Activated naive CD4-positive, alpha-beta T cell treated with anti-CD3 and anti-CD28 coated beads, Interleukin-2, amount 50 U/mL, for 72 hours (primary cell): ENCODE results near the gene GFOD1. TPM values are rescaled to one million over a fixed set of nuclear protein-coding genes. Genes with fewer than 3 reads are reported as not detected.

Source experiments
- ATAC-seq, 2 donors: fragments of 150-1000 bp; cut with Tn5 transposase; 2 replicates each; pipeline ENCODE4 v1.10.0; 2021; ENCODE audit warnings: mild to moderate bottlenecking in 2 of 2, moderate library complexity in 2 of 2
- DNase-seq, 2 donors: peaks; one replicate each; pipeline ENCODE4 v3.0.0; 2021 to 2022; ENCODE audit warnings: low spot score in 2 of 2
- H3K27ac Mint-ChIP-seq, 2 donors: one replicate each; pipeline ENCODE4 v1.8.0; 2022; ENCODE audit warnings: mild to moderate bottlenecking in 2 of 2, mixed read lengths in 2 of 2
- H3K36me3 Mint-ChIP-seq, 2 donors: one replicate each; pipeline ENCODE4 v1.8.0; 2022; ENCODE audit warnings: mixed read lengths in 2 of 2
- H3K9me3 Mint-ChIP-seq, 2 donors: one replicate each; pipeline ENCODE4 v1.8.0; 2022; ENCODE audit warnings: mixed read lengths in 2 of 2
- total RNA-seq, 2 donors: library from RNA; stranded (reverse); gene quantifications; one replicate each; pipeline ENCODE4 v1.2.3, GENCODE V29; 2022

The GFOD1 gene
- total RNA-seq: 10 to 100 TPM in 1 of 2 donors, 1 to 10 TPM in 1; 6.3 to 11.8 TPM

- ATAC-seq (peak; percentile 79 to 88), DNase-seq (peak; percentile 83 to 84)
- H3K9me3 Mint-ChIP-seq: no peaks in the 10 kb centered on the region
- peak within 1 kb of the TSS; percentile 73 to 75 for H3K27ac Mint-ChIP-seq
- H3K36me3 Mint-ChIP-seq: peaks cover 0 to 14% of the 10 kb centered on the region in 2 donors
Observed at GRCh38 chr6:13487122-13488014, at the start of gene GFOD1. GFOD1 (minus strand) TSS chr6:13487600; CDS start chr6:13486890, 710 bp downstream.

- H3K9me3 Mint-ChIP-seq: no peaks in the 10 kb centered on the region
- ATAC-seq (no peak), DNase-seq (no peak)
- H3K36me3 Mint-ChIP-seq: no peaks in the 10 kb centered on the region
- H3K27ac Mint-ChIP-seq: no peak overlapping the region
Observed at GRCh38 chr6:13536796-13537526, 49.6 kb upstream of the GFOD1 start.

- no peak overlapping the region for H3K27ac Mint-ChIP-seq
- ATAC-seq (no peak), DNase-seq (no peak)
- H3K36me3 Mint-ChIP-seq: no peaks in the 10 kb centered on the region
- H3K9me3 Mint-ChIP-seq: no peaks in the 10 kb centered on the region
Observed at GRCh38 chr6:13535306-13535705, 47.9 kb upstream of the GFOD1 start.

- Mint-ChIP-seq H3K9me3 (no peaks in the 10 kb centered on the region), H3K36me3 (no peaks in the 10 kb centered on the region), H3K27ac (no peak overlapping the region)
- DNase-seq (no peak), ATAC-seq (no peak)
Observed at GRCh38 chr6:13534536-13534935, 47.1 kb upstream of the GFOD1 start.

- ATAC-seq: no peak
- H3K27ac Mint-ChIP-seq: no peak overlapping the region
- no peaks in the 10 kb centered on the region for H3K9me3 Mint-ChIP-seq
- no peaks in the 10 kb centered on the region for H3K36me3 Mint-ChIP-seq
- no peak for DNase-seq
Observed at GRCh38 chr6:13531956-13532355, 44.6 kb upstream of the GFOD1 start.

GRCh38 chr6:13528777-13529343, 41.5 kb upstream of the GFOD1 start:
- no peaks in the 10 kb centered on the region for H3K36me3 Mint-ChIP-seq
- no peaks in the 10 kb centered on the region for H3K9me3 Mint-ChIP-seq
- no peak for ATAC-seq
- DNase-seq: no peak
- no peak overlapping the region for H3K27ac Mint-ChIP-seq

GRCh38 chr6:13528232-13528631, 40.8 kb upstream of the GFOD1 start:
- ATAC-seq: no peak
- Mint-ChIP-seq H3K27ac (no peak overlapping the region), H3K36me3 (no peaks in the 10 kb centered on the region), H3K9me3 (no peaks in the 10 kb centered on the region)
- DNase-seq: no peak

GRCh38 chr6:13527671-13528056, 40.3 kb upstream of the GFOD1 start:
- H3K27ac Mint-ChIP-seq: no peak overlapping the region
- H3K9me3 Mint-ChIP-seq: no peaks in the 10 kb centered on the region
- DNase-seq: no peak
- no peaks in the 10 kb centered on the region for H3K36me3 Mint-ChIP-seq
- no peak for ATAC-seq

- H3K36me3 Mint-ChIP-seq: no peaks in the 10 kb centered on the region
- no peaks in the 10 kb centered on the region for H3K9me3 Mint-ChIP-seq
- peak overlapping the region; percentile 18 to 82 for H3K27ac Mint-ChIP-seq
- DNase-seq: no peak
- peak; percentile 75 to 82 for ATAC-seq
Observed at GRCh38 chr6:13526727-13527670, 39.6 kb upstream of the GFOD1 start.

- Mint-ChIP-seq H3K36me3 (no peaks in the 10 kb centered on the region), H3K27ac (peak overlapping the region in 1 of 2 donors; percentile 82), H3K9me3 (no peaks in the 10 kb centered on the region)
- DNase-seq (no peak), ATAC-seq (no peak)
Observed at GRCh38 chr6:13526357-13526726, 38.9 kb upstream of the GFOD1 start.

- H3K36me3 Mint-ChIP-seq: no peaks in the 10 kb centered on the region
- no peaks in the 10 kb centered on the region for H3K9me3 Mint-ChIP-seq
- no peak for DNase-seq
- H3K27ac Mint-ChIP-seq: peak overlapping the region in 1 of 2 donors; percentile 57
- no peak for ATAC-seq
Observed at GRCh38 chr6:13524801-13525508, 37.6 kb upstream of the GFOD1 start.

GRCh38 chr6:13523826-13524622, 36.6 kb upstream of the GFOD1 start:
- Mint-ChIP-seq H3K9me3 (no peaks in the 10 kb centered on the region), H3K36me3 (no peaks in the 10 kb centered on the region)

GRCh38 chr6:13522656-13523055, 35.3 kb upstream of the GFOD1 start:
- Mint-ChIP-seq H3K36me3 (no peaks in the 10 kb centered on the region), H3K27ac (no peak overlapping the region)

More at GRCh38 chr6:13523826-13524622, 36.6 kb upstream of the GFOD1 start:
- H3K27ac Mint-ChIP-seq: no peak overlapping the region
- DNase-seq (no peak), ATAC-seq (no peak)

GRCh38 chr6:13519839-13520238, 32.4 kb upstream of the GFOD1 start:
- Mint-ChIP-seq H3K27ac (peak overlapping the region in 1 of 2 donors; percentile 15), H3K9me3 (no peaks in the 10 kb centered on the region), H3K36me3 (no peaks in the 10 kb centered on the region)
- ATAC-seq (no peak), DNase-seq (no peak)

More at GRCh38 chr6:13522656-13523055, 35.3 kb upstream of the GFOD1 start:
- H3K9me3 Mint-ChIP-seq: no peaks in the 10 kb centered on the region
- DNase-seq (no peak), ATAC-seq (no peak)

GRCh38 chr6:13517116-13517515, 29.7 kb upstream of the GFOD1 start:
- ATAC-seq: no peak
- DNase-seq: no peak
- Mint-ChIP-seq H3K9me3 (no peaks in the 10 kb centered on the region), H3K27ac (no peak overlapping the region), H3K36me3 (no peaks in the 10 kb centered on the region)
